Testis (tissue), 2 donors: ENCODE measurements around the gene WFIKKN1.

Source experiments
- CTCF ChIP-seq, 3 experiments: fragments of 450-650 bp in 2 of 3; fragments of 200-600 bp in 1 of 3; sonication (generic) in 1 of 3; IDR thresholded peaks; one replicate each; pipeline ENCODE4 v1.5.1; 2016 to 2019; ENCODE audit warnings: antibody characterized with exemption in 3 of 3, mild to moderate bottlenecking in 2 of 3, moderate library complexity in 1 of 3
- POLR2A ChIP-seq: fragments of 450-650 bp; IDR thresholded peaks from one replicate; pipeline ENCODE4 v1.6.1; 2017; ENCODE audit warnings: antibody characterized with exemption, mild to moderate bottlenecking, moderate library complexity

DNA sequence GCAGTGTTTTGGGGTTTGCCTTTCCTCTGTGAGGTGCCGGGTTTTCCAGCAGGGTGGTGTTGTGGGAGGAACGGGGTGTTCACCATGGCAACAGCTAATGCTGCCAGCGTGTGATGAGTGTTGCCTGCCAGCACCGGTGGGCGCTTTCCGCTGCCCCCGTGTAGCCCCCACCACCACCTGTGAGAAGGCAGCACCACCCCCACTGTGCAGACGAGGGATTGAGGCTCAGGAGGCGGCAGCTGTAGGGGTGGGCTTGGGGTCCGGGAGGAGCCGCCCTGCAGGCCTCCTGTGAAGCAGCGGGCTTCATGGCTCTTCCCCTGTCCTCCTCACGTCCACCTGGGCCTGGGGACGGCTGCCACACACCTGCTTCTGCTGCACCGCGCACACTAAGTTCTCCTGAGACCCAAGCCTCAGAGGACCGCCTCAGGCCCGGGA is 35.7 kb upstream of the WFIKKN1 start:
- TF ChIP-seq CTCF (IDR thresholded peaks at IDR 0.05) (no peak), POLR2A (no peak)
